GM23338 (cell line): ENCODE results near the gene FAM89B. TPM values are rescaled to one million over a fixed set of nuclear protein-coding genes. Genes with fewer than 3 reads are reported as not detected.

Source experiments
- ATAC-seq: fragments of 200-7000 bp; cut with Tn5 transposase; 3 replicates; pipeline ENCODE4 v1.9.1; 2020
- DNase-seq: peaks from one replicate; pipeline ENCODE4 v3.0.0-alpha.2; 2015; ENCODE audit warnings: low spot score
- H2AFZ ChIP-seq: fragments of 200-600 bp; sonication (generic); 2 replicates; pipeline ENCODE4 v1.8.0; 2016; ENCODE audit warnings: antibody characterized with exemption, mild to moderate bottlenecking, moderate library complexity
- H3F3A ChIP-seq: fragments of 200-600 bp; sonication (generic); replicated peaks from 2 replicates; pipeline ENCODE4 v1.8.0; 2017; ENCODE audit warnings: antibody characterized with exemption, mixed run types, low read depth
- H3K27ac ChIP-seq: fragments of 200-600 bp; sonication (generic); 2 replicates; pipeline ENCODE4 v1.6.1; 2016; ENCODE audit warnings: low read depth
- H3K27me3 ChIP-seq: fragments of 200-600 bp; sonication (generic); 2 replicates; pipeline ENCODE4 v1.8.0; 2016; ENCODE audit warnings: mild to moderate bottlenecking, mixed run types, moderate library complexity; ENCODE audit not compliant: insufficient read depth
- H3K36me3 ChIP-seq: fragments of 200-600 bp; sonication (generic); 2 replicates; pipeline ENCODE4 v1.8.0; 2016; ENCODE audit warnings: mild to moderate bottlenecking; ENCODE audit not compliant: insufficient read depth
- H3K4me1 ChIP-seq: fragments of 200-600 bp; sonication (generic); 2 replicates; pipeline ENCODE4 v1.8.0; 2016; ENCODE audit warnings: mild to moderate bottlenecking, moderate library complexity; ENCODE audit not compliant: insufficient read depth
- H3K4me2 ChIP-seq: fragments of 200-600 bp; sonication (generic); 2 replicates; pipeline ENCODE4 v1.7.1; 2017; ENCODE audit warnings: mixed run types
- H3K4me3 ChIP-seq: fragments of 200-600 bp; sonication (generic); 2 replicates; pipeline ENCODE4 v1.6.1; 2016; ENCODE audit warnings: mixed run types
- H3K79me2 ChIP-seq: fragments of 200-600 bp; sonication (generic); replicated peaks from 2 replicates; pipeline ENCODE4 v1.8.0; 2017; ENCODE audit warnings: mild to moderate bottlenecking; ENCODE audit not compliant: insufficient read depth
- H3K9me2 ChIP-seq: fragments of 200-600 bp; sonication (generic); 2 replicates; pipeline ENCODE4 v1.8.0; 2017; ENCODE audit not compliant: insufficient read depth
- H4K20me1 ChIP-seq: fragments of 200-600 bp; sonication (generic); replicated peaks from 2 replicates; pipeline ENCODE4 v1.8.0; 2017; ENCODE audit warnings: mild to moderate bottlenecking; ENCODE audit not compliant: insufficient read depth
- H3K27ac Mint-ChIP-seq: 2 replicates; pipeline ENCODE4 v1.8.0; 2020; ENCODE audit warnings: inconsistent platforms, mild to moderate bottlenecking, moderate library complexity, mixed read lengths
- H3K27me3 Mint-ChIP-seq: 3 replicates; pipeline ENCODE4 v1.8.0; 2022; ENCODE audit warnings: low read depth, mild to moderate bottlenecking, moderate library complexity, mixed read lengths, inconsistent platforms; ENCODE audit not compliant: insufficient read depth, poor library complexity
- H3K36me3 Mint-ChIP-seq: 3 replicates; pipeline ENCODE4 v1.8.0; 2021; ENCODE audit warnings: low read depth, mild to moderate bottlenecking, inconsistent platforms, moderate library complexity, mixed read lengths
- H3K4me1 Mint-ChIP-seq: 3 replicates; pipeline ENCODE4 v1.8.0; 2020; ENCODE audit warnings: mild to moderate bottlenecking, inconsistent platforms, mixed read lengths
- H3K4me3 Mint-ChIP-seq: 3 replicates; pipeline ENCODE4 v1.8.0; 2021; ENCODE audit warnings: moderate library complexity, mild to moderate bottlenecking, inconsistent platforms, mixed read lengths
- H3K9me3 Mint-ChIP-seq: 3 replicates; pipeline ENCODE4 v1.8.0; 2020; ENCODE audit warnings: moderate library complexity, mild to moderate bottlenecking, inconsistent platforms, mixed read lengths
- REST ChIP-seq: IDR thresholded peaks from one replicate; pipeline ENCODE4 v1.6.1; 2018; ENCODE audit warnings: antibody characterized with exemption; ENCODE audit not compliant: unreplicated experiment
- polyA plus RNA-seq: library from polyadenylated mRNA; unstranded; fragments of >200 nt; fragmentation: Nextera tagmentation; extraction: Ambion mirVana; gene quantifications from 2 replicates; pipeline ENCODE4 v1.2.1, GENCODE V29; 2016
- total RNA-seq: library from RNA; depleted of rRNA; stranded (reverse); fragments of >200 nt; shearing (Covaris generic); gene quantifications from 2 replicates; pipeline ENCODE4 v1.2.3, GENCODE V29; 2014
- TF ChIP-seq, protein P1 (sequence below): fragments of 250-450 bp; sonication (Bioruptor Pico); IDR thresholded peaks from 2 replicates; pipeline ENCODE4 v1.5.0; 2020; ENCODE audit warnings: mild to moderate bottlenecking, moderate library complexity

FAM89B gene
- total and polyA plus RNA-seq, 2 experiments from 2014 or later, result 13.0 to 18.2 TPM

DNA sequence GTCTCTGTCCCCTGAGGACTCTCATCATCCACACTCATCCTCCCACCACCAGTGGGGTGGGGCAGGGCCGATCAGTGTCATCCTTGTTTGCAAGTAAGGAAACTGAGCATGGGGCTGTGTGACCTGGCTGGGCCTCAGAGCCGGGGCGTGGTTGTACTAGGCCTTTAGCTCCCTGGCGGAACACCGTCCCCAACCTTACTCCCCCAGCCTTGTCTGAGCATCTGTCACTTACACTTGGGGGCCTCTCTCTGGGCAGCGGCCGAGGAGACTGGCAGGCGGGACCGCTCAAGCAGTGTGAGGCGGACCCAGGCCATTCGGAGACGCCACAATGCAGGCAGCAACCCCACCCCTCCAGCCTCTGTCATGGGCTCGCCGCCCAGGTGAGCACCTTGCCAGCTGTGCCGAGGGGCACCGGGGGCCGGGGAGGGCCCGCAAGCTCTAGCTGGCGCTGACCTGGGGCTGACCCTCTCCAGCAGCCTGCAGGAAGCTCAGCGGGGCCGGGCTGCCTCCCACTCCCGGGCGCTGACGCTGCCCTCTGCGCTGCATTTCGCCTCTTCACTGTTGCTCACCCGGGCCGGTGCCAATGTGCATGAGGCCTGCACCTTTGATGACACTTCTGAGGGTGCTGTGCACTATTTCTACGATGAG is 47.1 kb downstream of the FAM89B start:
- Histone ChIP-seq H3K36me3 (no peaks in the 10 kb centered on the region; the same call in 1 of the 2 replicates), H3K27ac (no peak overlapping the region), H3K4me2 (no peak overlapping the region), H2AFZ (no peak overlapping the region), H4K20me1 (peaks cover 14% of the 10 kb centered on the region), H3K4me3 (no peak overlapping the region), H3K4me1 (peaks cover 6% of the 10 kb centered on the region; the same call in 1 of the 2 replicates), H3K9me2 (no peaks in the 10 kb centered on the region), H3K79me2 (peaks cover 17% of the 10 kb centered on the region), H3K27me3 (no peaks in the 10 kb centered on the region), H3F3A (peaks cover 3% of the 10 kb centered on the region)
- Mint-ChIP-seq H3K36me3 (peaks cover 31% of the 10 kb centered on the region), H3K9me3 (no peaks in the 10 kb centered on the region; the same call in 2 of the 3 replicates), H3K27me3 (peaks cover 22% of the 10 kb centered on the region), H3K27ac (no peak overlapping the region), H3K4me1 (peaks cover 8% of the 10 kb centered on the region), H3K4me3 (no peak overlapping the region)
- ATAC-seq, result no peak
- TF ChIP-seq REST, result no peak
- TF ChIP-seq, protein P1, sequence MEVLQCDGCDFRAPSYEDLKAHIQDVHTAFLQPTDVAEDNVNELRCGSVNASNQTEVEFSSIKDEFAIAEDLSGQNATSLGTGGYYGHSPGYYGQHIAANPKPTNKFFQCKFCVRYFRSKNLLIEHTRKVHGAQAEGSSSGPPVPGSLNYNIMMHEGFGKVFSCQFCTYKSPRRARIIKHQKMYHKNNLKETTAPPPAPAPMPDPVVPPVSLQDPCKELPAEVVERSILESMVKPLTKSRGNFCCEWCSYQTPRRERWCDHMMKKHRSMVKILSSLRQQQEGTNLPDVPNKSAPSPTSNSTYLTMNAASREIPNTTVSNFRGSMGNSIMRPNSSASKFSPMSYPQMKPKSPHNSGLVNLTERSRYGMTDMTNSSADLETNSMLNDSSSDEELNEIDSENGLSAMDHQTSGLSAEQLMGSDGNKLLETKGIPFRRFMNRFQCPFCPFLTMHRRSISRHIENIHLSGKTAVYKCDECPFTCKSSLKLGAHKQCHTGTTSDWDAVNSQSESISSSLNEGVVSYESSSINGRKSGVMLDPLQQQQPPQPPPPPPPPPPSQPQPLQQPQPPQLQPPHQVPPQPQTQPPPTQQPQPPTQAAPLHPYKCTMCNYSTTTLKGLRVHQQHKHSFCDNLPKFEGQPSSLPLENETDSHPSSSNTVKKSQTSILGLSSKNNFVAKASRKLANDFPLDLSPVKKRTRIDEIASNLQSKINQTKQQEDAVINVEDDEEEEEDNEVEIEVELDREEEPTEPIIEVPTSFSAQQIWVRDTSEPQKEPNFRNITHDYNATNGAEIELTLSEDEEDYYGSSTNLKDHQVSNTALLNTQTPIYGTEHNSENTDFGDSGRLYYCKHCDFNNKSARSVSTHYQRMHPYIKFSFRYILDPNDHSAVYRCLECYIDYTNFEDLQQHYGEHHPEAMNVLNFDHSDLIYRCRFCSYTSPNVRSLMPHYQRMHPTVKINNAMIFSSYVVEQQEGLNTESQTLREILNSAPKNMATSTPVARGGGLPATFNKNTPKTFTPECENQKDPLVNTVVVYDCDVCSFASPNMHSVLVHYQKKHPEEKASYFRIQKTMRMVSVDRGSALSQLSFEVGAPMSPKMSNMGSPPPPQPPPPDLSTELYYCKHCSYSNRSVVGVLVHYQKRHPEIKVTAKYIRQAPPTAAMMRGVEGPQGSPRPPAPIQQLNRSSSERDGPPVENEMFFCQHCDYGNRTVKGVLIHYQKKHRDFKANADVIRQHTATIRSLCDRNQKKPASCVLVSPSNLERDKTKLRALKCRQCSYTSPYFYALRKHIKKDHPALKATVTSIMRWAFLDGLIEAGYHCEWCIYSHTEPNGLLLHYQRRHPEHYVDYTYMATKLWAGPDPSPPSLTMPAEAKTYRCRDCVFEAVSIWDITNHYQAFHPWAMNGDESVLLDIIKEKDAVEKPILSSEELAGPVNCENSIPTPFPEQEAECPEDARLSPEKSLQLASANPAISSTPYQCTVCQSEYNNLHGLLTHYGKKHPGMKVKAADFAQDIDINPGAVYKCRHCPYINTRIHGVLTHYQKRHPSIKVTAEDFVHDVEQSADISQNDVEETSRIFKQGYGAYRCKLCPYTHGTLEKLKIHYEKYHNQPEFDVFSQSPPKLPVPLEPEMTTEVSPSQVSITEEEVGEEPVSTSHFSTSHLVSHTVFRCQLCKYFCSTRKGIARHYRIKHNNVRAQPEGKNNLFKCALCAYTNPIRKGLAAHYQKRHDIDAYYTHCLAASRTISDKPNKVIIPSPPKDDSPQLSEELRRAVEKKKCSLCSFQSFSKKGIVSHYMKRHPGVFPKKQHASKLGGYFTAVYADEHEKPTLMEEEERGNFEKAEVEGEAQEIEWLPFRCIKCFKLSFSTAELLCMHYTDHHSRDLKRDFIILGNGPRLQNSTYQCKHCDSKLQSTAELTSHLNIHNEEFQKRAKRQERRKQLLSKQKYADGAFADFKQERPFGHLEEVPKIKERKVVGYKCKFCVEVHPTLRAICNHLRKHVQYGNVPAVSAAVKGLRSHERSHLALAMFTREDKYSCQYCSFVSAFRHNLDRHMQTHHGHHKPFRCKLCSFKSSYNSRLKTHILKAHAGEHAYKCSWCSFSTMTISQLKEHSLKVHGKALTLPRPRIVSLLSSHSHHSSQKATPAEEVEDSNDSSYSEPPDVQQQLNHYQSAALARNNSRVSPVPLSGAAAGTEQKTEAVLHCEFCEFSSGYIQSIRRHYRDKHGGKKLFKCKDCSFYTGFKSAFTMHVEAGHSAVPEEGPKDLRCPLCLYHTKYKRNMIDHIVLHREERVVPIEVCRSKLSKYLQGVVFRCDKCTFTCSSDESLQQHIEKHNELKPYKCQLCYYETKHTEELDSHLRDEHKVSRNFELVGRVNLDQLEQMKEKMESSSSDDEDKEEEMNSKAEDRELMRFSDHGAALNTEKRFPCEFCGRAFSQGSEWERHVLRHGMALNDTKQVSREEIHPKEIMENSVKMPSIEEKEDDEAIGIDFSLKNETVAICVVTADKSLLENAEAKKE, result no peak
- no peak for DNase-seq
